IMR-90 (cell line): ENCODE results near the gene CSH2. TPM values are rescaled to one million over a fixed set of nuclear protein-coding genes. Genes with fewer than 3 reads are reported as not detected.
"Not testable (repeated sequence)": the region's sequence is repeated elsewhere in the genome, so short reads cannot be mapped to it uniquely, and the experiment has no call there.

Experiments
- ATAC-seq: fragments of 200-7000 bp; cut with Tn5 transposase; 2 replicates; pipeline ENCODE4 v1.9.1; 2020; ENCODE audit warnings: low read depth, mild to moderate bottlenecking, moderate library complexity
- Bru-seq: library from RNA; stranded (reverse); fragments of 400-500 nt; gene quantifications from one replicate; lab custom pipeline; 2021; lab: Mats Ljungman, UMichigan
- BruChase-seq, 2 experiments: library from RNA; stranded (reverse); fragments of 400-500 nt; gene quantifications; one replicate each; lab custom pipeline; 2021; lab: Mats Ljungman, UMichigan
- BruUV-seq: library from RNA; stranded (reverse); fragments of 400-500 nt; replicated peaks from 2 replicates; lab custom pipeline; 2021; lab: Mats Ljungman, UMichigan
- CTCF ChIA-PET: fragments of 300-600 bp; formaldehyde crosslinking; extraction: SDS; loops from one replicate; lab custom pipeline; 2021; ENCODE audit warnings: antibody characterized with exemption; lab: Yijun Ruan, JAX
- POLR2A ChIA-PET: fragments of 300-600 bp; sonication (Branson Sonifier 250); formaldehyde crosslinking; loops from one replicate; lab custom pipeline; 2022; ENCODE audit warnings: antibody characterized with exemption; ENCODE audit not compliant: unreplicated experiment; lab: Charles Lee
- DNase-seq: peaks from one replicate; pipeline ENCODE4 v3.0.0; 2013
- H2AFZ ChIP-seq: replicated peaks from 2 replicates; pipeline ENCODE3; 2013; ENCODE audit warnings: low read length, mild to moderate bottlenecking; ENCODE audit not compliant: poor library complexity
- H2AK5ac ChIP-seq: 2 replicates; pipeline ENCODE4 v1.6.1; 2013; ENCODE audit warnings: low read depth, low read length, inconsistent platforms
- H2AK9ac ChIP-seq: replicated peaks from 2 replicates; pipeline ENCODE3; 2013; ENCODE audit warnings: mild to moderate bottlenecking, low read depth, low read length, moderate library complexity; ENCODE audit not compliant: poor library complexity
- H2BK120ac ChIP-seq: 2 replicates; pipeline ENCODE4 v1.6.1; 2013; ENCODE audit warnings: low read depth, low read length, inconsistent platforms
- H2BK15ac ChIP-seq: 3 replicates; pipeline ENCODE4 v1.6.1; 2013; ENCODE audit warnings: low read depth, low read length, inconsistent platforms
- H2BK20ac ChIP-seq: 2 replicates; pipeline ENCODE4 v1.6.1; 2013; ENCODE audit warnings: low read depth, mild to moderate bottlenecking, inconsistent platforms, low read length, moderate library complexity
- H2BK5ac ChIP-seq: 2 replicates; pipeline ENCODE4 v1.6.1; 2013; ENCODE audit warnings: mild to moderate bottlenecking, low read depth, low read length, inconsistent platforms; ENCODE audit not compliant: poor library complexity, severe bottlenecking
- H3K14ac ChIP-seq: replicated peaks from 2 replicates; pipeline ENCODE4 v1.6.1; 2013; ENCODE audit warnings: low read depth, low read length, inconsistent platforms
- H3K18ac ChIP-seq: 2 replicates; pipeline ENCODE4 v1.6.1; 2013; ENCODE audit warnings: low read depth, low read length, control low read depth
- H3K23ac ChIP-seq: 2 replicates; pipeline ENCODE4 v1.6.1; 2013; ENCODE audit warnings: low read depth, low read length, inconsistent platforms
- H3K27ac ChIP-seq: 2 replicates; pipeline ENCODE4 v1.5.1; 2013; ENCODE audit warnings: mild to moderate bottlenecking, control low read depth, low read length; ENCODE audit not compliant: insufficient read depth
- H3K27me3 ChIP-seq: 2 replicates; pipeline ENCODE4 v1.6.1; 2013; ENCODE audit warnings: low read length; ENCODE audit not compliant: control insufficient read depth, insufficient read depth
- H3K36me3 ChIP-seq: 2 replicates; pipeline ENCODE4 v1.6.1; 2013; ENCODE audit warnings: low read length, mixed read lengths; ENCODE audit not compliant: control insufficient read depth, insufficient read depth
- H3K4ac ChIP-seq: 2 replicates; pipeline ENCODE4 v1.6.1; 2013; ENCODE audit warnings: low read depth, low read length, inconsistent platforms
- H3K4me1 ChIP-seq: 2 replicates; pipeline ENCODE4 v1.6.1; 2013; ENCODE audit warnings: low read length, mixed read lengths; ENCODE audit not compliant: control insufficient read depth, insufficient read depth
- H3K4me2 ChIP-seq: 2 replicates; pipeline ENCODE4 v1.6.1; 2013; ENCODE audit warnings: low read depth, mild to moderate bottlenecking, control low read depth, low read length, moderate library complexity
- H3K4me3 ChIP-seq: 2 replicates; pipeline ENCODE4 v1.5.1; 2013; ENCODE audit warnings: low read depth, mild to moderate bottlenecking, control low read depth, low read length, moderate library complexity; ENCODE audit not compliant: insufficient read depth
- H3K56ac ChIP-seq: 2 replicates; pipeline ENCODE4 v1.6.1; 2013; ENCODE audit warnings: low read length, inconsistent platforms; ENCODE audit not compliant: insufficient read depth; ENCODE audit errors: extremely low read depth
- H3K79me1 ChIP-seq, 2 experiments: 2 replicates each; pipeline ENCODE4 v1.6.1; 2013; ENCODE audit warnings: low read length in 2 of 2, inconsistent platforms in 1 of 2, low read depth in 1 of 2
- H3K9ac ChIP-seq: 2 replicates; pipeline ENCODE4 v1.6.1; 2013; ENCODE audit warnings: low read depth, low read length, control low read depth
- H3K9me1 ChIP-seq: 2 replicates; pipeline ENCODE4 v1.6.1; 2013; ENCODE audit warnings: low read length, inconsistent platforms; ENCODE audit not compliant: insufficient read depth
- H3K9me3 ChIP-seq: 2 replicates; pipeline ENCODE4 v1.6.1; 2013; ENCODE audit warnings: low read length; ENCODE audit not compliant: control insufficient read depth, insufficient read depth
- H4K20me1 ChIP-seq: 2 replicates; pipeline ENCODE4 v1.6.1; 2013; ENCODE audit warnings: low read length, inconsistent platforms; ENCODE audit not compliant: insufficient read depth
- H4K5ac ChIP-seq: 2 replicates; pipeline ENCODE4 v1.6.1; 2013; ENCODE audit warnings: mild to moderate bottlenecking, low read depth, low read length, control low read depth
- H4K8ac ChIP-seq, 2 experiments: 2 replicates each; pipeline ENCODE4 v1.6.1; 2013; ENCODE audit warnings: low read depth in 2 of 2, low read length in 2 of 2, control low read depth in 1 of 2, inconsistent platforms in 1 of 2
- H4K91ac ChIP-seq: 2 replicates; pipeline ENCODE4 v1.6.1; 2013; ENCODE audit warnings: low read depth, low read length, inconsistent platforms; ENCODE audit not compliant: insufficient read depth
- WGBS, 2 experiments: methylation state at CpG; one replicate each; pipeline versions ENCODE4 v1.1.5 to v1.1.7; 2013; ENCODE audit warnings: missing lambda C conversion rate in 2 of 2; ENCODE audit not compliant: insufficient read length in 1 of 2; ENCODE audit errors: extremely low coverage in 2 of 2; 5-methylcytosine and 5-hydroxymethylcytosine counted together
- dilution Hi-C: fragments of 300-500 bp; cut with HindIII; formaldehyde crosslinking; loops from one replicate; pipeline ENCODE4 v1.14.3; 2018; ENCODE audit warnings: low sequenced_read_pairs; ENCODE audit not compliant: unreplicated experiment
- in situ Hi-C: fragments of 300-500 bp; cut with MboI; formaldehyde crosslinking; loops from 3 replicates; pipeline ENCODE4 v1.14.3; 2019; ENCODE audit warnings: low sequenced_read_pairs, inconsistent platforms, mixed read lengths
- intact Hi-C: fragments of 100-400 bp; cut with micrococcal nuclease; formaldehyde crosslinking; loops from 2 replicates; pipeline ENCODE4 v1.10.0; 2022
- long read RNA-seq: library from polyadenylated mRNA; unstranded; transcript quantifications from one replicate; pipeline ENCODE4 v2.0.0, GENCODE V29; 2021; ENCODE audit not compliant: unreplicated experiment
- polyA plus RNA-seq, 3 experiments: library from polyadenylated mRNA; depleted of rRNA; stranded (reverse); fragments of >200 nt; gene quantifications; 2 replicates each; pipeline ENCODE4 v1.2.3, GENCODE V29; 2012; ENCODE audit warnings: low replicate concordance in 1 of 3
- total RNA-seq: library from RNA; depleted of rRNA; stranded (reverse); fragments of >200 nt; gene quantifications from 2 replicates; pipeline ENCODE4 v1.2.3, GENCODE V29; 2012; rRNA removed

CSH2 gene
- total RNA-seq (not detected in 2 replicates), polyA plus RNA-seq (2012; rRNA removed) (not detected in 2 replicates), Bru-seq, nascent RNA (not detected), BruChase-seq, experiment 1, labeled RNA remaining after a 6-hour chase (not detected), BruChase-seq, experiment 2, labeled RNA remaining after a 2-hour chase (not detected)
- polyA plus RNA-seq (2012; cell fraction: cytosol; rRNA removed): not detected in 2 replicates
- not detected in 2 replicates for polyA plus RNA-seq (2012; cell fraction: nucleus; rRNA removed; ENCODE audit: low replicate concordance)
- long read RNA-seq: 0 reads

GRCh38 chr17:63873577-63873976 is at the start of gene CSH2:
CSH2 (minus strand) TSS chr17:63873677; CDS start chr17:63873614, 63 bp downstream.
- DNase-seq, H2BK5ac ChIP-seq, H3K18ac ChIP-seq, dilution Hi-C loops, ATAC-seq, BruUV-seq, H3K9me1 ChIP-seq, H3K56ac ChIP-seq, H3K9me3 ChIP-seq, H4K91ac ChIP-seq, H2AFZ ChIP-seq, POLR2A ChIA-PET, intact Hi-C loops, H4K5ac ChIP-seq, H3K4ac ChIP-seq, H3K27ac ChIP-seq, H3K4me1 ChIP-seq, H4K8ac ChIP-seq, H3K4me3 ChIP-seq, in situ Hi-C loops, H3K36me3 ChIP-seq, H2AK5ac ChIP-seq, CTCF ChIA-PET, H3K4me2 ChIP-seq, H2BK120ac ChIP-seq, H3K23ac ChIP-seq, H2BK20ac ChIP-seq, H2BK15ac ChIP-seq, H3K14ac ChIP-seq, H3K9ac ChIP-seq, H3K79me1 ChIP-seq, H4K20me1 ChIP-seq, H2AK9ac ChIP-seq: not testable (repeated sequence)
- no CpG with 5 or more reads among the region's 7 CpGs for WGBS, 2 experiments
- peaks cover 14% of the 10 kb centered on the region for H3K27me3 ChIP-seq

- intact Hi-C loops, H2AK9ac ChIP-seq, H3K4ac ChIP-seq, in situ Hi-C loops, ATAC-seq, H4K8ac ChIP-seq, H3K4me2 ChIP-seq, H3K56ac ChIP-seq, H3K9me1 ChIP-seq, H2AK5ac ChIP-seq, H3K9me3 ChIP-seq, H3K23ac ChIP-seq, H2AFZ ChIP-seq, H2BK20ac ChIP-seq, DNase-seq, H4K91ac ChIP-seq, POLR2A ChIA-PET, H3K27ac ChIP-seq, H4K5ac ChIP-seq, H3K4me1 ChIP-seq, dilution Hi-C loops, H2BK5ac ChIP-seq, H3K14ac ChIP-seq, BruUV-seq, H2BK120ac ChIP-seq, H3K36me3 ChIP-seq, H3K79me1 ChIP-seq, H4K20me1 ChIP-seq, H2BK15ac ChIP-seq, H3K4me3 ChIP-seq, H3K9ac ChIP-seq, H3K18ac ChIP-seq: not testable (repeated sequence)
- CTCF ChIA-PET: interaction anchor here (0.7 kb wide), 1 partner anchor 24 kb away, joined by 3 read pairs; no protein-coding TSS in a partner anchor
- peaks cover 20% of the 10 kb centered on the region for H3K27me3 ChIP-seq
- WGBS, 2 experiments: 61% methylated on average over 4 of the region's 9 CpGs; no CpG with 5 or more reads in 1 of the 2 experiments
These were observed 48.9 kb upstream of the CSH2 start for GRCh38 chr17:63922402-63922801.
